Mesodermal cell (in vitro differentiated cells): ENCODE data around the gene B3GNT2.
"Not testable (repeated sequence)": the region's sequence is repeated elsewhere in the genome, so short reads cannot be mapped to it uniquely, and the experiment has no call there.

Experiments used
- H3K27ac ChIP-seq: 2 replicates; pipeline ENCODE4 v1.7.0; 2013; ENCODE audit warnings: mild to moderate bottlenecking, low read depth, low read length, moderate library complexity; ENCODE audit not compliant: severe bottlenecking
- H3K36me3 ChIP-seq: 2 replicates; pipeline ENCODE4 v1.7.1; 2013; ENCODE audit warnings: mild to moderate bottlenecking, low read length, moderate library complexity; ENCODE audit not compliant: control insufficient read depth, insufficient read depth
- H3K4me1 ChIP-seq: one replicate; pipeline ENCODE4 v1.7.1; 2013; ENCODE audit warnings: mild to moderate bottlenecking, low read length; ENCODE audit not compliant: insufficient read depth, control insufficient read depth, poor library complexity, severe bottlenecking
- H3K4me3 ChIP-seq: 2 replicates; pipeline ENCODE4 v1.7.0; 2013; ENCODE audit warnings: low read length, control low read depth, mild to moderate bottlenecking; ENCODE audit not compliant: insufficient read depth, poor library complexity, severe bottlenecking; ENCODE audit errors: extremely low read depth
- H3K9me3 ChIP-seq: 2 replicates; pipeline ENCODE4 v1.7.1; 2013; ENCODE audit warnings: mild to moderate bottlenecking, low read length, moderate library complexity; ENCODE audit not compliant: control insufficient read depth
- WGBS, 2 experiments: methylation state at CpG; one replicate each; pipeline ENCODE4 v1.1.5; 2013; ENCODE audit warnings: missing lambda C conversion rate in 2 of 2; ENCODE audit not compliant: insufficient coverage in 2 of 2; 5-methylcytosine and 5-hydroxymethylcytosine counted together

The B3GNT2 gene

DNA sequence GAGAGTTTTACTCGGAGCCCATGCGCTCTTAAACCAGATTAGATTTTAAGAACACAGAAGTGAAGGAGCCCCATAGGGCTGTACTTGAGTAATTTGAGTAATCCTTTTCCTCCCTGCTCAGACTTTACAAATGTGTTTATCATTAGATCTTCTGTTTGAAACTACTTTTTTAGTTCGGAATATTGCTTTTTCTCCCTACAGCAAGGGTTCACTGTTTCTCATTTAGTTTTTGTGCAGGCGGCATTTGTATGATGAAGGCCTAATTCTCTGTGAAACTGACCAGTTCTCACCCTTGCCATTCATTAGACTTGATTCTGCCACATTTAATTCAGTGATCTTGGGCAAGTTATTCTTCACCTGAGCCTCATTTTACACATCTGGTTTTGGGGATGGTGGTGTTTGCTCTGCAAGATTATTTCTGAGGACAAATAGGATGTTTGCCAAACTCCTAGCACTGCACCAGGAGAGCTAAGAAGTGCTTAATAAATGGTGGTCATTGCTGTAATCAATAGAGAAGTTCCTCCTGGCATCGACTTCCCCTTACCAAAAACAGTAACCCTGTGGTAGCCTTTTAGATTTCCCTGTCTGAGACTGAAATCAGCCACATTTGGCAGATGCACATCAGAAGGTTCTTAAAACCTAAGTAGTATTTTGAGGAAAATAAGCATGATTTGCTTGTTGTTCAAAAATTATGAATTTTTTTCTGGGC lies 2.2 kb downstream of the B3GNT2 start:
- Histone ChIP-seq H3K9me3 (no peaks in the 10 kb centered on the region), H3K4me1 (no peaks in the 10 kb centered on the region), H3K4me3 (peak overlapping the region; percentile 96), H3K36me3 (no peaks in the 10 kb centered on the region), H3K27ac (no peak overlapping the region)
- 0% methylated on average over 2 of the region's 5 CpGs; no CpG with 5 or more reads in 1 of the 2 experiments for WGBS, 2 experiments

DNA sequence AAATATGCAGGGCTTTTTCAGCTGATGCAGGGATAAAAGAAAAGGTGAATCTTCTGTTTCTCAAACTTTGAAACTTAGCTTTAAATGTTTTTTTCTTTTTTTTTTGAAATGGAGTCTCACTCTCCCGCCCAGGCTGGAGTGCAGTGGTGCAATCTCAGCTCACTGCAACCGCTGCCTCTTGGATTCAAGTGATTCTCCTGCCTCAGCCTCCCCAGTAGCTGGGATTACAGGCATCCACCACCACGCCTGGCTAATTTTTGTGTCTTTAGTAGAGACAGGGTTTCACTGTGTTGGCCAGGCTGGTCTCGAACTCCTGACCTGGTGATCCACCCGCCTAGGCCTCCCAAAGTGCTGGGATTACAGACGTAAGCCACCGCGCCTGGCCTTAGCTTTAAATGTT lies 2.9 kb downstream of the B3GNT2 start:
- WGBS, 2 experiments = 81 to 90% methylated on average over 7 to 8 of the region's 8 CpGs
- not testable (repeated sequence) for H3K27ac ChIP-seq, H3K36me3 ChIP-seq, H3K9me3 ChIP-seq, H3K4me3 ChIP-seq, H3K4me1 ChIP-seq

DNA sequence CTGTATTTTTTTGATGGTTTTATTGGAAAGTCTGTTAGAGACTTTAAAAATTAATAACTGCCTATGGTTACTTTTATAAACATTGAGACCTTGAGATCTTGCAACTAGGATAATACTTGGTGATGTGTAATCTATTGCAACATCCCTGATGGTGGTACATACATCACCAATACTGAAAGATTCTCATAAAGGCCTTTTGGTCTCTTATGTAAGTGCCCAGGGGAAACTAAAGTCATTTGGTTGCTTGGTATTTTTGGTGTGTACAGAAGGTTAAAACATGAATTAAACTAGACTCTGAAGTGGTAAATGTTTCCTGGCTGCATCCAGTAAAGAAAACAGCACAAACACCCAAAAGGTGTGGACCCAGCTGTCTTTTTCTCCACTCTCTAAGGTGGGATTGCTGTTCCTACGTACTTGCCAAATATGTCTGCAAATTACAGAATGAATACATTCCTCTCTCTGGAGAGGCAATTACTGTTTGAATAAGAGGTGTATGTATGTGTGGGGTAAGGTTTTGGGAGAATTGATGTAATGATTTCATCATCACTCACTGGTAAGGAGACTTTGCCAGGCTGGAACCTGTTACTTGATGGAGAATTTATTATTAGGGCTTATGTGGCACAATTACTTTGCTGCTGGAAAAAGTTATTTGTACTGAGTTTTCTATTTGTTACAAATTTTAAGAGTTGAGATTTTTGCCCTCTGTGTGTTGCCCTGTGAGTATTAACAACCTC lies 3.6 kb downstream of the B3GNT2 start:
- Histone ChIP-seq H3K27ac (no peak overlapping the region), H3K4me1 (no peaks in the 10 kb centered on the region), H3K4me3 (no peak overlapping the region), H3K36me3 (no peaks in the 10 kb centered on the region), H3K9me3 (no peaks in the 10 kb centered on the region)
- 100% methylated on average over 1 of the region's 1 CpG; no CpG with 5 or more reads in 1 of the 2 experiments for WGBS, 2 experiments

DNA sequence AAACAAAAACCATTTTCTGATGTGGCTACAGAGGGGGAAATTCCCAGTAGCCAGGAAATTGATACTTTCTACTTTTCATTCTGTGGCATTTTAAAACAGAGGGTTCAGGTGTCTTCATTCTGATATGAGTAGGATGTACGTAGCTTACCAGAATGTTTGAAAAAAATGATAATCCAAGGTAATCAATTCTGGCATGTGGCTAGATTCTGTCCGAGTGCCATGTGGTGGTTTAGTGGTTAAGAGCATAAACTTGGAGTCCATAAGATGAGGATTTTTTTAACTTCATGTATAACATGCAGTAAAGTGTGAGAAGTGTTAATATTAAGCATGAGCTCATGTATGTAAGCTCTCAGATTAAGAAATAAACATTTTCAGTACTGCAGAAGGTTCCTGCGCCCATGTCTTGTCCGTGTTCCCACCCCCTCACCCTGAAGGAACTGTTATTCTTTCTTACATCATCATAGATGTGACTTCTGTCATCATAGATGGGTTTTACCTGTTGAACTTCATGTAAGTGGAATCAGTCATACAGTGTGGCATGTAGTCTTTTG lies 4.5 kb downstream of the B3GNT2 start:
- 89 to 90% methylated on average over 2 of the region's 4 CpGs for WGBS, 2 experiments
- Histone ChIP-seq H3K4me1 (no peaks in the 10 kb centered on the region), H3K36me3 (no peaks in the 10 kb centered on the region), H3K9me3 (no peaks in the 10 kb centered on the region), H3K27ac (no peak overlapping the region), H3K4me3 (no peak overlapping the region)

DNA sequence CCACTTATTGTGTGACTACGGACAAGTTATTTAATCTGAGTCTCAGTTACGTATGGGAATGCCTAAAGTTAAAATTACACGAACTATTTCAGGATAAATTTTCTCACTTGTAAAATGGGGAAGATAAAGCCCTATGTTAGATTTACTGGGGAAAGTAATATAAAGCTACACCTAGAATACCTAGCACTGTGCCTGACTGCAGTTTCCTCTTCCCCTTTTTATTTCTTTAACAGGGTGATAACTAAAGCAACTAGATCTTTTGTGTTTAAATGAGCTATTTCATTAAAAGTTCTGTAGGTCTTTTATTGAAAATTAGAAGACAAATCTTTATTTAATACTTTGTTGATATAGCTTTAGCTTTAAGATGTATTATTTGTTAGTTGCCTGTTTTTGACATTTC lies 5.0 kb downstream of the B3GNT2 start:
- no CpG with 5 or more reads among the region's 3 CpGs for WGBS, 2 experiments
- H3K4me1 ChIP-seq = no peaks in the 10 kb centered on the region

DNA sequence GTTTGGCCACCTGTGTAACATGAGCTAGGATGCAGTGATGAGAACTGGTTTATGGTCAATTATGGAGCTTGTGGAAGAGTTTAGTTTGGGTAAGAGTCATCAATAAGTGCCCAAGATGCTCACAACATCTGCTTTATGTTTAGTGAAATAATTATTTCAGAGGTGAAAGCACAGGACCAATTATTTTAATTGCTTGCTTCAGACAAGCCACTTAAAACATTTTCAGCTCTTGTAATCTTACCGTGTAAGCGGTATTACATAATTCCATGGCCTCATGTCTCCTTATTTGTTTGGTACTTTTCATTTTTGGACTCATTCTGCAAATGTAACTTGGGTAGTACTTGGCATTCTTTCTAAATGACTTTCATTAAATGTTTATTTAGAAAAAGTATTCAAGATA lies 5.4 kb downstream of the B3GNT2 start:
- Histone ChIP-seq H3K4me3 (no peak overlapping the region), H3K4me1 (no peaks in the 10 kb centered on the region), H3K27ac (no peak overlapping the region), H3K9me3 (no peaks in the 10 kb centered on the region), H3K36me3 (no peaks in the 10 kb centered on the region)
- 88 to 100% methylated on average over 1 of the region's 2 CpGs for WGBS, 2 experiments

More for the DNA sequence above, 5.0 kb downstream of the B3GNT2 start:
- H3K27ac ChIP-seq = no peak overlapping the region
- H3K36me3 ChIP-seq = no peaks in the 10 kb centered on the region
- no peaks in the 10 kb centered on the region for H3K9me3 ChIP-seq
- no peak overlapping the region for H3K4me3 ChIP-seq

DNA sequence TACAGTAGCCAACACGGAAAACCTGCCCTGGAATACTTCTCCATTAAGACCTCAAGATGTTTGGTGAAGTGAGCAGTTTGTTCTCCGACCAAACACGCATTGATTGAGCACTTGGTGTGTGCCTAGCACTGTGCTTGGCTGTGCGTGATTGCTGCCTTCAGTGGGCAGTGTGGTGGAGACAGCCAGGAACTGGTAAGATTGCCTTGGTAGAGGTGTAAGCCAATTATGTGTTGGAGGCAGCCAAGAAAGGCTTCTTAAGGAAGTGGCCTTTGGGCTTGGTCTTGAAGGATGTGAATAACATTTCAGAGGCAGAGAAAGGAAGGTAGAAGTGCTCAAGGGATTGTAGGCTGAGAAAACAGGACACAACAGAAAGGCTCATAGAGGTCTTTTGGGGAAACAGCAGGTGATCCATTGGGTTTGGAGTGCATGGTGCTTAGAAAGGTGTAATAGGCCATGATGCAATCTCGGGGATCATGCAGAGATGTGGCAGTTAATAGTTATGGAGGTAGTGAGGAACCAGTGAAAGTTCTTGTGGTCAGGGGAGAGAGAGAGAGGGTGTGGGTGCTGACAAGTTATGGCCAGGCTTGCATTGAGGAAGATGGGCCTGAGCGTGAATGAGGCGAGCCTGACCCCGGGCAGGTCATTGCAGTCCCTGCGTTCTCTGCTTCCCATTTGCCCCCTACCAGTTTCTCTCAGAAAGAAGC lies 6.3 kb downstream of the B3GNT2 start:
- Histone ChIP-seq H3K4me1 (no peaks in the 10 kb centered on the region), H3K36me3 (no peaks in the 10 kb centered on the region), H3K9me3 (no peaks in the 10 kb centered on the region), H3K4me3 (no peak overlapping the region), H3K27ac (no peak overlapping the region)
- WGBS, 2 experiments = 96 to 97% methylated on average over 9 of the region's 9 CpGs

DNA sequence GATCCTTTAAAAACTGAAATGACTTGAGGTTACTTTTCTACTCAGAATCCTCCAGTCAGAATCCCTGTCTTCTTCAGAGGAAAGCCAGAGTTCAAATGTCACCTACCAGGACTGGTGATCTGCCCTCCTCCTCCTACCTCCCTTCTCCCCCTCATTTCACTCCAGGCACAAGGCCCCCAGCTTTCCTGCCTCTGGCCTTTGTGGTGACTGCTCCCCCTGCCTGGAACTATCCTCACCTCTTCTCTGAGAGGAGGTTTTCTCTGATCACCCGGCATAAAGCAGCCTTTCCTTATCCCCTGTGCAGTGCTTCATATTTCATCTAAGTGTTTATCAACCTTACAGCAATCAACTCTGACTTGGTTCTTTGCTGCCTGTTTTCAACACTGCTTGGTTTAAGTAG lies 6.8 kb downstream of the B3GNT2 start:
- Histone ChIP-seq H3K27ac (no peak overlapping the region), H3K36me3 (no peaks in the 10 kb centered on the region), H3K4me1 (no peaks in the 10 kb centered on the region), H3K4me3 (no peak overlapping the region), H3K9me3 (no peaks in the 10 kb centered on the region)
- WGBS, 2 experiments = 100% methylated on average over 1 of the region's 1 CpG

DNA sequence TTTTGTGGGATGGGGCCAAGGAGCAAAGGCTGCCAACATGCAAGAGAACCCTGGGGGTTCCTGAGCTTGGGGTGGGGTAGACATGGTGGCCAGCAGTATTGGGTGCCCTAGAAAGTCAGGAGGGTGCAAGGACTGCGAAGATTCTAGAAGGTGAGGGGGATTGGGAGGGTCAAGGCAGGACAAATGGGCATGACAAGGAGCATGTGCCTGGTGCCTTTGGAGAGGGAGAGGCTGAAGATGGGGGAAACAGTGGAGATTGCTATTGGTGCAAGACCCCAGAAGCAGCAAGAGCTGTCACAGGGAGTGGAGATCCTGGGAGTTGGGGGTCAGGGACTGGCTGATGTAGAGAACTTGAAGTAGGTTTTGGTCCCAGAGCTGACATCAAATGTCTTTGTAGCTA lies 7.5 kb downstream of the B3GNT2 start:
- no peaks in the 10 kb centered on the region for H3K4me1 ChIP-seq
- no peaks in the 10 kb centered on the region for H3K36me3 ChIP-seq

DNA sequence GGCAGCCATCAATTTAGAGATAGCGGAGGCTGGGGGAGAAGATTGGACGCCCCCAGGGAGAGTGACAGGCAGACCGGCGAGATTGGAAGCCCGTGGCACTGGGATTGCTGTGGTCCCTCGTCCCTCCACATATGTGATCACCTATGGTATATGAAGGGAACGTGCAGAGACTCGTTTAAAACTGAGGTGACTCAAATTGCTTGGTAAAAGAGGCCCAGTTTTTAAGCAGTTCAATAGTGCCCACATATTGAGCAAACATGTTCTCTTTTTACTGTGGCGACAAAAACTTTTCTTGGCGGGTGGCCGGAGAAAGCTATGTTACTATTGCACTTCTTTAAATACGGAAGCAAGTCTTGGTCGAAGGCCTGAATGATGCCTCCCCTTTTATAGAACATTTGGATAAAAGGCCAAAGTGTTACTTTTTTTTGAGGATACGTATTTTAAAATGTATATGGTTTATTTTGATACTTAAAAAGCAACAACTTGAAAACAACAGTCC lies 9.1 kb downstream of the B3GNT2 start:
- Histone ChIP-seq H3K4me1 (no peaks in the 10 kb centered on the region), H3K4me3 (no peak overlapping the region), H3K27ac (no peak overlapping the region), H3K9me3 (no peaks in the 10 kb centered on the region), H3K36me3 (no peaks in the 10 kb centered on the region)
- 94 to 95% methylated on average over 10 to 11 of the region's 14 CpGs for WGBS, 2 experiments

More for the DNA sequence above, 7.5 kb downstream of the B3GNT2 start:
- H3K9me3 ChIP-seq = no peaks in the 10 kb centered on the region
- WGBS, 2 experiments = 86 to 100% methylated on average over 1 of the region's 1 CpG
- no peak overlapping the region for H3K27ac ChIP-seq
- no peak overlapping the region for H3K4me3 ChIP-seq
